Activated CD4-positive, alpha-beta T cell treated with anti-CD3 and anti-CD28 coated beads for 1 hour (primary cell): ENCODE data around the gene NR1D1.
"Not testable (repeated sequence)": the region's sequence is repeated elsewhere in the genome, so short reads cannot be mapped to it uniquely, and the experiment has no call there.

ENCODE experiments used
- DNase-seq: peaks from one replicate; pipeline ENCODE4 v3.0.0-alpha.2; 2020

The NR1D1 gene

DNA sequence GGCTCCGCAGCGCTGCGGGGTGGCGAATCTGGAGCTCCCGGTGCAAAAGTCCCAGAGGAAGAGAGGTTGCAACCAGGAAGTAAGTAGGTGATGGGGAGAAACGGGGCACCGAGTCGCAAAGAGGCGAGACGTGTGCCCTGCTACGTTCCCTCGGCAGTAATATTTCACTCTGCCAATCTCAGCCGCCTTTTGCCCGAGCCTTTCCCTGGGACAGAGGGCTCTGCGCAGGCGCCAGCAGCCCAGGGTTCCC lies at the start of gene NR1D1:
Gene NR1D1, minus strand, starts transcription at position 171 of the 250 bp plus-strand sequence. CDS start 495 bp downstream, outside the sequence.
- no peak for DNase-seq

- DNase-seq, result no peak
These were observed 48.1 kb upstream of the NR1D1 start for GRCh38 chr17:40148527-40148926.

GRCh38 chr17:40145476-40145875 lies 45.1 kb upstream of the NR1D1 start:
- no peak for DNase-seq

DNA sequence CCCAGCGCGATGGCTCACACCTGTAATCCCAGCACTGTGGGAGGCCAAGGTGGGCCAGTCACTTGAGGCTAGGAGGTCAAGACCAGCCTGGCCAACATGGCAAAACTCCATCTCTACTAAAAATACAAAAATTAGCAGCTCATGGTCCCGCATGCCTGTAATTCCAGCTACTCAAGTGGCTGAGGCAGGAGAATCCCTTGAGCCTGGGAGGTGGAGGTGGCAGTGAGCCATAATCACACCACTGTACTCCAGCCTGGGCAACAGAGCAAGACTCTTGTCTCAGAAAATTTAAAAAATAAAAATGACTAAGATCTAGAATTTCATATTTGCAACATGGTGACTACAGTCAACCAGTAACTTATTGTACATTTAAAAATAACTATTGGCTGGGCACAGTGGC lies 42.8 kb upstream of the NR1D1 start:
- DNase-seq, result not testable (repeated sequence)

GRCh38 chr17:40139566-40140058 lies 39.2 kb upstream of the NR1D1 start:
- no peak for DNase-seq

DNA sequence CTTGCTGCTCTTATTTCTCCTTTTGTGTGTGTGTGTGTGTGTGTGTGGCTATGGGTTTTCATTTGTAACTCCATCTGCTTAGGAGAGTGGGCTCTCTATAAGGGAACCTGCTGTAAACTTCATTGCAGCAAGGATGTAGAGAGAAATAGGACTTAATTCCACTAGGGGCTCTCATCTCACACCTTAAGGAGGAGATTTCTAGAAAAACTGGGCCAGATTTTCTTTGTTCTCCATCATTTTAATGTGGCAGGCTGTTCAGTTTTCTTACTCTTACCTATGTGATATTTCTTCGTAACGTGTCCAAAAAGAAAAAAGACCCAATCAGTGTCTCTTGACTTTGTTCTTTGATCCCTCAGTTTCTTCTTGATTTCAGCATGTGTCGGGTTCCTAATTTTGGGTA lies 35.4 kb upstream of the NR1D1 start:
- DNase-seq, result no peak

- no peak for DNase-seq
These were observed 33.8 kb upstream of the NR1D1 start for GRCh38 chr17:40134184-40134583.

DNA sequence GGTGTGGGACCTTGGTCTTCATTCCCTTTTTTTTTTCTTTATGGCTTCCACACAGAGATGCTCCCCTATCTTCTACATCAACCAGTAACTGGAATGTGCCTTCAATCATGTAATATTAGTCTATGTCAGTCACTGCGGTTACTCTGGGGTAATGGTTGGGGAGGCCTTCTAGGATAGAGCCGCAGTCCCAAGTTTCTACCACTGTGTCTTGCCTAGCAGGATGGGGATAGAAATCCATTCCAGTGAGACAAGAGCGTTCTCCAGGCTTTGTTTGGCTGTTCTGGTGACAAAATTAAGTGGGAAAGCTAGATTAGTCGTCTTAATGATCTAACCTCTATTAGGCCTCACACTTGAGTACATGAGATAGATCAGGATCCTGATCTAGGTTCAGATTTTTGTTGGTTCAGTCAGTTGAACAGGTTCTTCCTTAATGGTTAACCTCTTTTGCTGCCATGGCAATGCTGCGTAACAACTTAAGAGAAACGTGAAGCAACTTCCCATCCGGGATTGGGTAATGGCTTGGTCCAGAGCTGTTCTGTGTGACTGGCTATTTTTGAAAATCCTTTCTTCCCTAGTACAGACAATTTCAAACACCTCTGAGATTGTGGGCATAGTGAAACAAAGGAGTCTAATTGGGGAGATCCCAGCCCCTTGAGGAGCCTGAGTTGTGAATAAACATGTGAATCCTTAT lies 30.1 kb upstream of the NR1D1 start:
- no peak for DNase-seq

GRCh38 chr17:40129498-40129897 lies 29.1 kb upstream of the NR1D1 start:
- no peak for DNase-seq

DNA sequence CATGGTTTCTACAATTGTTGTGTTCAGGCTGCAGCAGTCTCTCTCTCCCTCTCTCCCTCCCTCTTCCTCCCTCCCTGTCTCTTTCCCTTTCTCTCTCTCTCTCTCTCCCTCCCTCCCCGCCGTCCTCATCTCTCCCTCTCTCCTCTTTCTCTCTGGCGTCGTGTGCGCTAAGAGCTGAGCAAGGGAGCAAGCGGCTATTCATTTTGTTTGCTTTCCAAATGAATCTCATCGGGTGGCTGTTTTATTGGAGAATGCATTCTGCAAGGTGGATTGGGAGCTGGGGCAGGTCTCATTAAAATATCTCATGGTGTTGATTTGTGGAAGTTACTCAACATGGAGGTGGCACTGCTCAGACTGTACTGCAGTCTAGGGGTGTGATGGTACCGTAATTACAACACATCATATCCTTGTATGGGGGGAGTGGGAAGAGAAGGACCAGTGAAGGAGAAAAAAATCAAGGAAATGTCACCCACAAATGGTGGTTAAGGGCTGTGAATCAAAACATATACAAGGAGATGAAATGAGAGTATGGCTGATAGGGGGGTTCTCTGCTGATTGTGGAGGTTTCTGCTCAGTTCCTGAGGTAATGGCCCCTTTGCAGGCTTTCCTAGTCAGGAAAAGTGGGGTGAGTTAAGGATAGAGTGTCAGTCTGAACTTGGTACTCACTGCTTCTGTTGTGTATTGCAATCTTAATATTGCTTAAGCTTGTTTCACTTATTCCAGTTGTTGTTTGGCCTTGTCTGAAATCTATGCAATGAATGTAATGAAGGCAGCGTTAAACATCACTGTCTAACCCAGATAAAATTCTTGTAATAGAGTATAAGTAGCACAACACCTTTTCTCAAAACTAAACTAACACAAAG lies 24.1 kb upstream of the NR1D1 start:
- no peak for DNase-seq

DNA sequence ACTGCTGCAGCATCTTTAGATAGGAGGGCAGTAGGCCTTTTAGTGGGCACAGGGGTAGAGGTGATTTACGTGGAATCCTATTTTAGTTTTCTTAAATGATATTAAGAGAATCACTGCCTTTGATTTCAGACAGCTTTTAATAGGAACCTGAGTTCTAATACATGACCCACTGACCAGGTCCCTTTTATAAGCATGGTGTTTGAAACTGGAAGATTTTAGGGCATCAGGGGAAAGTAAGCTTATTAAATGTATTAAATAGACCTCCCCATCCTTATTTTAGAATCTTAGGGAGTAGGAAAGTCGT lies 23.4 kb upstream of the NR1D1 start:
- DNase-seq, result no peak

GRCh38 chr17:40122999-40123810 lies 22.8 kb upstream of the NR1D1 start:
- peak; percentile 32 for DNase-seq

DNA sequence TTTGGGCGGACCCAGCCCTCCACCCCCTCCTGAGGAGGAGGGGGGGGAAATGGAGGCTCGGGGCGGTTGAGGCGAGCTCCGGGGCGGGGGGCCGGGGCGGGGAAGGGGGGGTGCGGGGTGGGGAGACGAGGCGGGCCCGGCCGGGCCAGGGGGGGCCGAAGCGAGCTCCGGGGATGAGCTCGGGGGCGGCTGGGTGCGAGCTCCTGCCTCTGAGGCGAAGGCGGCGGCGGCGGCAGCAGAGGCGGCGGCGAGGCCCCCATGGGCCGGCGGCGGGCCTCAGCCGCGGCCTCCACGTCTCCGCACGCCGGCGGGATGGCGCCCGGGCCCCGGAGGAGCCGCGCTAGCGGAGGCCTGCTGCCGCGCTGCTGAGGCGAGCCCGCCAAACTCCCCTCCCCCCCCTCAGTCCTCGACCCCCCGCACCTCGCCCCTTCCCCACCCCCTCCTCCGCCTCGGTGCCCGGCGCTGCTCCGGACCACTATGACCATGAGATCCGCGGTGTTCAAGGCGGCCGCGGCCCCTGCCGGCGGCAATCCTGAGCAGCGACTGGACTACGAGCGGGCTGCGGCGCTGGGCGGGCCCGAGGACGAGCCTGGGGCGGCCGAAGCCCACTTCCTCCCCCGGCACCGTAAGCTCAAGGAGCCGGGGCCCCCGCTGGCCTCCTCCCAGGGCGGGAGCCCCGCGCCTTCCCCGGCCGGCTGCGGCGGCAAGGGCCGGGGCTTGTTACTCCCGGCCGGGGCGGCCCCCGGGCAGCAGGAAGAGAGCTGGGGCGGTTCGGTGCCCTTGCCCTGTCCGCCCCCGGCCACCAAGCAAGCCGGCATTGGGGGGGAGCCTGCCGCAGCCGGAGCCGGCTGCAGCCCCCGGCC lies 22.0 kb upstream of the NR1D1 start:
- DNase-seq, result no peak

GRCh38 chr17:40121181-40122135 lies 21.1 kb upstream of the NR1D1 start, which contains the start of gene MSL1:
MSL1 (plus strand) TSS chr17:40121971; CDS start chr17:40122613, 642 bp downstream.
- peak; percentile 77 for DNase-seq

GRCh38 chr17:40115101-40115436 lies 14.7 kb upstream of the NR1D1 start:
- DNase-seq, result no peak

DNA sequence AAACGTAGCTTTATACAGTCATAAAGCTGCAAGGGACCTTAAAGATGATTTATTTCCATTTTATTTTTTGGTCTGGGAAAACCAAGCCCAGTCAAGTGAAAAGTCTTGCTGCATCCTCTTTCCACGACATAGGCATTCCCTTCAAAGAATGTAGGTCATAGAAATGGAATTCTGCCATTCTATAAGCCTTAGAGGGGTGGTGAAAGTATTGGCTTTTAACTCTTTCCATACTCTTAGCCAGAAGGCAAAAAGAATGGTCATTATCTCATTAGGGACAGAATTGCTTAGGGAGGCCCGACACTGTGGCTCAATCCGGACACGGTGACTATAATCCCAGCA lies 13.5 kb upstream of the NR1D1 start:
- no peak for DNase-seq

DNA sequence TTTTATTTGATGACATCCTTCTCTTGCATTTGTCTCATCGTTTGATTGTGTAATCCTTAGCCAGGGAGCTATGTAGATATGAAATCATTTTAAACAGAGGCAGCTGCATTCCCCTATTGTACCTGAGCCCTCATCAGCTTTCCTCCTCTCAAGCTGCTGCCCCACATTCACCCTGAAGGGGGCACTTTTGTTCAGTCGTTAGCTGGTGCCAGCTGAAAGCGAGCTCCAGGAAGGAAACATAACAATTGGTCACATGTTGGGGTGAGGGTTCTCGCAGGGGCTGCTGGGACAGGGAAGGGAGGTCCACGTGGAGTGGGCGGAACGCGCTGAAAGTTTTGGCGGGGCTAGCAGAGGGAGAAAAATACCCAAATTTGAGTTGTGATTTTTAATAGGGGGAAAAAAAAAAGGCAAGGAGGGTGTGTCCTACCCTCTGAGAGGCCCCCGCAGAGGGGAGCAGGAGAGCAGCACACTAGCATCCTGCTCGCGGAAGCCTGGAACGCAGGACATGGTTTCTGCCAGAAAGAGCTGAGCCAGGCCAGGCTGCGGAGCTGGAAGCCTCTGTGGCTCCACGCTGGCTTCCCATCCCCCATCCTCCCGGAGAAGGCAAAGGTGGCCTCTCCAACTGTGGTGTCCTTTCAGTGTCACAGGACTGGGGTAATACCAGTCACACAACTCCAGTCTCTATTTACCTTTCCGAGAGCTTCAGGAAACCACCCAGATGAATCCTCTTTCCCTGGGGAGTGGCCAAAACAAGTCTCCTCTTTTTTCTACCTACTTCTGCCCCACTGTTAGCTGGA lies 12.9 kb upstream of the NR1D1 start:
- peak; percentile 85 for DNase-seq

DNA sequence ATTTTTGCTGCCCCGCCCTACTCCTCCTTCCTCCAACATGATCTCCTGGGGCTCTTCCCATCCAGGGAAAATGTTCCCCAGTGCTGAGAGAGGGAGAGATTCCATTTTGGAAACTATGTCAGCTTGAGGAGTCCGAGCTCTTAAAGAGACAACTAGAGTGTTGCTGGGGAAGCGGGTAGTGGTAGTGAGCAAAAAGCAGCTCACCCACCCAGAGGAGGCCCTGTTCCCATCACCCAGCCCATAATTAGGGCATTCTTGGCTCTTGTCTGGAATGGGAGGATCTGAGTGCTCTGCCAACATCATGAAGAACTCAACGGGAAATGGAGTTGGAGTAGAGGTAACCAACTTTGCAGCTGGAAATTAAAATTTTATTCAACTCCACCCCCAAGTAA lies 12.3 kb upstream of the NR1D1 start:
- no peak for DNase-seq

GRCh38 chr17:40112191-40112711 lies 11.9 kb upstream of the NR1D1 start:
- DNase-seq, result no peak
